ENCODE measurements around the gene CDK11B.
"Not testable (repeated sequence)": the region's sequence is repeated elsewhere in the genome, so short reads cannot be mapped to it uniquely, and the experiment has no call there.

Gene CDK11B

GRCh38 chr1:1658583-1659549, at the start of gene CDK11B:
TSS of gene CDK11B (minus strand) at chr1:1659004. CDS start at chr1:1657485, 1,519 bp downstream.
- peak; percentile 98 for ATAC-seq
- DNase-seq, result peak; percentile 100

- ATAC-seq, DNase-seq: not testable (repeated sequence)
Observed at GRCh38 chr1:1707897-1708296, 49.1 kb upstream of the CDK11B start.

GRCh38 chr1:1707241-1707640, 48.4 kb upstream of the CDK11B start:
- not testable (repeated sequence) for ATAC-seq, DNase-seq

DNA sequence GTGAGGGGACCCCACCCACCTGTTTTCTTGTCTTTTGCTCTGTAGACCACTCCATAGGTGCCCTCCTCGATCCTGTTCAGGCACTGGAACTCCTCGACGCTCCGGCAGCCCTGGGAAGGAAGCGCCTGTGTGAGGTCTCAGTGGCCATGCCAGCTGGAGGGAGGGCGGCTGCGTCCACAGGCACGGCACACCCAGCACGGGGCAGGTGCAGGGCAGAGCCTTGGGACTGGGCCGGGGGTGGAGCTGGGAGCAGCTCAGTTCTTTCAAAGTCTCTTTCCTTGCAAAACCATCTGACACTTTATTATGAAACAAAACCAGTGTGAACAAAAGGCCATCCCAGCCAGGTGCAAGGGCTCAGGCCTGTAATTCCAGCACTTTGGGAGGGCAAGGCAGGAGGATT, 46.8 kb upstream of the CDK11B start:
- not testable (repeated sequence) for ATAC-seq, DNase-seq

DNA sequence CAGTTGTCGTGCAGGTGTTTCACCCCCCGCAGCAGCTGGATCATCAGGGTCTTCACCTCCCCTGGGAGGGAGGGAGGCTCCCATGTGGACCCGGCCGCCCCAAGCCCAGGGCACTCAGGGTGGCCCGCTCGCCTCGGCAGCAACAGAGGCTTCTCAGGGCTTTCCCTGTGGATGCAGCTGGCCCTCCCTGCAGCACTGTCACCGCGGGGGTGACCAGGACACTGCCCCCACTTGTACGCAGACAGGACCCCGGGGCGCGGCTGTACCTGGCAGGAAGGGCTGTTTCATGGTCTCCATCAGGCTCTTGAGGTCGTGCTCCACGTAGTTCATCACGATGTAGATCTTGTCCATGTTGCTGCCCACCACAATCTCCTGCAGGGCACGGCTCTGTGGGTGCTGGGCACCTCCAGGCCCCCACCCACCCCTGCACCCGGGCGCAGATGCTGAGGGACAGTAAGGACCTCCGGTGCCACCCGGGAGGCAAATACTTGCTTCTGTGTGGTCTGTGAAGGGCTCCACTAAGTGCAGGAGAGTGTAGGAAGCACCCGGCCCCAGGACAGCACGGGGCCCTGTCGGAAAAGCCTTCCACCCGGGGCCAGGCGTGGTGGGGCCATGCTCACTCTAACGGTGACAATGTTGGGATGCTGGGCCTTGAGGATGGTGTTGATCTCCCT, 45.6 kb upstream of the CDK11B start:
- ATAC-seq, result not testable (repeated sequence)

DNA sequence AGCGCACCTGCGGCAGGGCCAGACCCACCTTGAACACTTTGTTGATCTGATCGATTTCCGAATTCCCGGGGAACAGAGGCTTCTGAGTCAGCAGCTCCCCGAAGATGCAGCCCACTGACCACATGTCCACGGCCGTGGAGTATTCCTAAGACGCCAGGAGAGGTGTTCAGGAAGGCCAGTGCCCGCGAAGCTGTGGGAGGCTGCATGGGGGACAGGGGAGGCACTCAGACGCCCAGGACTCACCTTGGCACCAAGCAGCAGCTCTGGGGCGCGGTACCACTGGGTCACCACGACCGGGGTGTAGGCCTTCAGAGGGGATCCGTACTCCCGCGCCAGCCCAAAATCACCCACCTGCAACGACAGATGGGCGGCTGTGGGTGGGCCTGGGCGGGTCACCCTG, 45.0 kb upstream of the CDK11B start:
- DNase-seq (peak; percentile 4), ATAC-seq (no peak)

More for the DNA sequence above, 45.6 kb upstream of the CDK11B start:
- DNase-seq, result peak; percentile 2

DNA sequence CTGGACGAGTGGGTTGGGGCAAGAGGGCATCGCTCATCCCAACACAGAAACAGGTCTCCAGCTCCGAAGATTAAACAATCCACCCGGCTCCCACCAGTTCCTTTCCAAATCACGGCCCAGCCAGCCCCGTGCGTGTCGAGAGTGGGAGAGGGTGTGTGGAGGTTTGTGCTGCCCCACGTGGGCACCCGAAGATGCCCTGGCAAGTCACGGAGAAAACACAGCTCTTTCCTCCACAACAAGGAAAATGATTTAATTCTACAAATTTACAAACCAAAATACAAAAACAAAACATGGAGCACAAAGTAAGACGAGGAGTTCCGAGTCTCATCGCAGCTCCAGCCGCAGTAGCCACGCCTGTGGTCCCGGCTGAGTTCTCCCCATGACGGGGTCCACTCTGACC, 43.7 kb upstream of the CDK11B start:
- ATAC-seq, DNase-seq: not testable (repeated sequence)

- not testable (repeated sequence) for DNase-seq, ATAC-seq
Observed at GRCh38 chr1:1700557-1700956, 41.8 kb upstream of the CDK11B start.

DNA sequence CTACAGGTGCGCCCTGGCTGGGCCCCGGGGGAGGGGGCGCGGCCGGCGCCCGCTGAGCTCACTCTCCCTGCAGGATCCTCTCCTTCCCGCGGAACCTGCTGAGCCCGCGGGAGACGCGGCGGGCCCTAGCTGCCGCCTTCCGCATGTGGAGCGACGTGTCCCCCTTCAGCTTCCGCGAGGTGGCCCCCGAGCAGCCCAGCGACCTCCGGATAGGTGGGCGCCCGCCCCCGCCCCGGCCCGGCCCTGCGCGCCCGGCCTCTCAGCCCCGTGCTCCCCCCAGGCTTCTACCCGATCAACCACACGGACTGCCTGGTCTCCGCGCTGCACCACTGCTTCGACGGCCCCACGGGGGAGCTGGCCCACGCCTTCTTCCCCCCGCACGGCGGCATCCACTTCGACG, 41.3 kb upstream of the CDK11B start:
- ATAC-seq, DNase-seq: not testable (repeated sequence)

- not testable (repeated sequence) for DNase-seq, ATAC-seq
Observed at GRCh38 chr1:1699061-1699460, 40.3 kb upstream of the CDK11B start.

DNA sequence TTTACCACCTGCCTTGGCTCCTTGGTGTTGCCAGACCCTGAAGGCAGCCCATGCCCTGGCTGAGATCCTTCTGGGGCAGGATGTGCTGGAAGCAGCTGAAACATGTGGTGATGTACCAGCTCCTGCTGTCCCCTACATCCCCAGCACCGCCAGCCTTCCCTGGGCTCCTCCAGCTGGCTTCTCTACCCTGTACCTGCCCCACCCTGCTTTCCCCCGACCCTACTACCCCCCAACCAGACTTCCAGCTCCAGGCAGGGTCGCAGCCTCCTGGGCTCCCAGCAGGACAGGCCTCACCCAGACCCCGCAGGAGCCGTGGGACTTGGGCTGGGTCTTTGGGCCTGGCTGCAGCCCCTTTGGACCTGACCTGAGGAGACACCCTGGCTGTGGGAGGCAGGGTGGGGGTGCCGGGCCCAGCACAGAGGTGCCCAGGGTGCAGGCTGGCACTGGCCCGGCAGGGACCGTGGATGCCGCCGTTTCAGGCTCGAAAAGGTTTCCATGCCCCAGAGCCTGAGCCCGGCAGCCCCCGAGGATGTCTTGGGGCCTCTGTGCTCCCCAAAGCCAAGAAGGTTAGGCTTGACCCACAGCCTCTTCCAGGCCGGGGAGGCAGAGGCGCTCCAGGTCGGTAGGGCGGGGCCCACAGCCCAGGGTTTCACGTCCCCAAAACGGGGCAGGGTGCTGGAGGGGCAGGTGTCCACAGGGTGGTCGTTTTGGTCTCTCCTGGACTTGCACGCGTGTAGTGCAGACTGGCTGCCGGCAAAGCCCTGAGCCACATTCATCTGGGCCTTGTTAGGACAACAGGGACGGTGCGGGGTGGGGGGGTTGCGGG, 38.8 kb upstream of the CDK11B start:
- not testable (repeated sequence) for DNase-seq, ATAC-seq

- ATAC-seq, DNase-seq: not testable (repeated sequence)
Observed at GRCh38 chr1:1696431-1697357, 37.9 kb upstream of the CDK11B start.

- ATAC-seq, result peak; percentile 91
- DNase-seq, result peak; percentile 76
Observed at GRCh38 chr1:1692714-1693647, 34.2 kb upstream of the CDK11B start, which contains the start of gene SLC35E2B. TSS of gene SLC35E2B (minus strand) at chr1:1692795. CDS start at chr1:1676699, 16,096 bp downstream.

GRCh38 chr1:1692324-1692713, 33.5 kb upstream of the CDK11B start:
- peak; percentile 54 for DNase-seq
- ATAC-seq, result peak; percentile 55

DNA sequence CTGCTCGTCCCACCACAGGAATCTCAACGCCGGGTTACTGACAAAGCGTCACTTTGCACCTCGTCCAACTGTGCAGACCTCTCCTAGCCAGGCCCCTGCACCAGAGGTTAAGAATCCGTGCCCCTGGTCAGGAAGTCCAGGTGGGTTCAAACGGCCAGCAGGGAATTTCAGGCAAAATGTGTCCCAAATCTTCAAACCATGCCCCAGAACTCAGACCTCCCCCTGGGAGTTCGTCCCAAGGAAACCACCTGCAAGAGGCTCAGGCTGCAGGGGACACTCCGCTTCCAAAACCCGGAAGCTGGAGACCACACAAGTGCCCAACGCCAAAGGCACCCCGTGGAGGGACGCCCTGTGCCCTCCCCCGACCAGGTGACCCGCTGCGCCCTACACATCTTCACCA, 32.6 kb upstream of the CDK11B start:
- DNase-seq, ATAC-seq: not testable (repeated sequence)

GRCh38 chr1:1689526-1689925, 30.7 kb upstream of the CDK11B start:
- peak; percentile 3 for DNase-seq
- not testable (repeated sequence) for ATAC-seq

DNA sequence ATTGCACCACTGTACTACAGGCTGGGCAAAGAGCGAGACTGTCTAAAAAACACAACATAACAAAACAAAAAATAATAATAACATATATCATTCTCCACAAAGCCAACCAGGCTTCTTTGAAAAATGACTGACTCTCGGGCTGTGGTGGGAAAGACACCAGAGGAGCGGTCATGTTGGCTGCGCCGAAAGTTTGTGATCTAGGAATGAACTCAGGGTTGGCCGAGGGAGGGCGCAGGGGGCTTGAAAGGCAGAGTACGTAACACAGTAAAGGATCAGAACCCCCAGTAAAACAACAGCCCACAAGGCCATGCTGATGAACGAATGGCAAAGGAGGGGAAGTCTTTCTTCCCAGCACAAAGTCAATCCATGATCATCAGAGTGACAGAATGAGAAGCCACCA, 29.0 kb upstream of the CDK11B start:
- DNase-seq (no peak), ATAC-seq (no peak)

DNA sequence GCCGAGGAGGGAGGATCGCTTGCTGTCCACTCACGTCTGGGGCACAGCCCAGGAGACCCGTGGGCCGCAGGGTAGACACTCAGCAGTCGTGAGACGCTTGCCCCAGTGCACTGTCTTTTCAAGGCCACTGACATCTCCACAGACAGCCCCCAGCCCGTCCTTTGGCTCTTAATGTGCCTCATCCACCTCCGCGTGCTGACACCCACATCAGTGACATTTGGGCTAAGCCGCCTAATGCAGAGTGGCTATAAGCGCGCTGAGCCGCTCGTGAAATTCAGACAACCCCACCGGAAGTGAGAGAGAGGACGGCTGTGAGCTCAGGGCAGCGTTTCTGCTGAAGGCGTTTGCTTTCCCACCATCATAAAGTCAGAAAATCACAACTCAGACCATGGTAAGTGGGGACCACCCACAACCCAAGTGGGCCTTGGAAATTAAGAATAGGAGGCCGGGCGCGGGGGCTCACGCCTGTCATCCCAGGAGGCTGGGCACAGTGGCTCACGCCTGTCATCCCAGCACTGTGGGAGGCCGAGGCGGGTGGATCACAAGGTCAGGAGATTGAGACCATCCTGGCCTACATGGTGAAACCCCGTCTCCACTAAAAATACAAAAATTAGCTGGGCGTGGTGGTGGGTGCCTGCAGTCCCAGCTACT, 25.4 kb upstream of the CDK11B start:
- ATAC-seq, result no peak
- DNase-seq, result no peak
